Calu3 (cell line): ENCODE data around the gene C1orf21. TPM values are rescaled to one million over a fixed set of nuclear protein-coding genes. Genes with fewer than 3 reads are reported as not detected.

Source experiments
- BruUV-seq: library from RNA; stranded (reverse); fragments of 400-500 nt; replicated peaks from 2 replicates; lab custom pipeline; 2021; lab: Mats Ljungman, UMichigan
- CTCF ChIA-PET: fragments of 300-600 bp; sonication (Branson Sonifier 250); formaldehyde crosslinking; loops from one replicate; lab custom pipeline; 2022; ENCODE audit warnings: antibody characterized with exemption; lab: Charles Lee
- DNase-seq: peaks from one replicate; pipeline ENCODE4 v3.0.0; 2022
- H3K27ac Mint-ChIP-seq: one replicate; pipeline ENCODE4 v1.8.0; 2022; ENCODE audit warnings: mixed read lengths; ENCODE audit not compliant: unreplicated experiment
- H3K27me3 Mint-ChIP-seq: one replicate; pipeline ENCODE4 v1.8.0; 2022; ENCODE audit warnings: mixed read lengths; ENCODE audit not compliant: unreplicated experiment
- H3K36me3 Mint-ChIP-seq: one replicate; pipeline ENCODE4 v1.8.0; 2022; ENCODE audit warnings: mild to moderate bottlenecking, moderate library complexity, mixed read lengths; ENCODE audit not compliant: insufficient read depth, unreplicated experiment
- H3K4me1 Mint-ChIP-seq: one replicate; pipeline ENCODE4 v1.8.0; 2022; ENCODE audit warnings: mild to moderate bottlenecking, low read depth, mixed read lengths; ENCODE audit not compliant: unreplicated experiment
- H3K4me3 Mint-ChIP-seq: one replicate; pipeline ENCODE4 v1.8.0; 2022; ENCODE audit warnings: mild to moderate bottlenecking, low read depth, moderate library complexity, mixed read lengths; ENCODE audit not compliant: unreplicated experiment
- H3K9me3 Mint-ChIP-seq: one replicate; pipeline ENCODE4 v1.8.0; 2022; ENCODE audit warnings: low read depth, mixed read lengths; ENCODE audit not compliant: unreplicated experiment
- CTCF ChIP-seq: fragments of 200-600 bp; IDR thresholded peaks from one replicate; pipeline ENCODE4 v1.8.0; 2022; ENCODE audit warnings: antibody characterized with exemption; ENCODE audit not compliant: unreplicated experiment
- intact Hi-C: fragments of 100-400 bp; cut with micrococcal nuclease; formaldehyde crosslinking; loops from one replicate; pipeline ENCODE4 v1.10.0; 2022; ENCODE audit not compliant: unreplicated experiment
- total RNA-seq: library from RNA; stranded (reverse); gene quantifications from 2 replicates; pipeline ENCODE4 v1.2.3, GENCODE V29; 2022

C1orf21 gene
- total RNA-seq, 1 experiment from 2014 or later = 20.6 TPM

- H3K4me3 Mint-ChIP-seq = no peak overlapping the region
- CTCF ChIA-PET = no interaction called here
- H3K36me3 Mint-ChIP-seq = no peaks in the 10 kb centered on the region
- H3K27me3 Mint-ChIP-seq = no peaks in the 10 kb centered on the region
- no TSS peak for BruUV-seq
- no peak overlapping the region for H3K27ac Mint-ChIP-seq
- H3K4me1 Mint-ChIP-seq = peaks cover 9% of the 10 kb centered on the region
- DNase-seq = no peak
- intact Hi-C loops = no loop called here
- no peaks in the 10 kb centered on the region for H3K9me3 Mint-ChIP-seq
- TF ChIP-seq CTCF = no peak
Measured at GRCh38 chr1:184646824-184647223, 260.0 kb downstream of the C1orf21 start.

GRCh38 chr1:184647471-184647870 lies 260.6 kb downstream of the C1orf21 start:
- Mint-ChIP-seq H3K36me3 (no peaks in the 10 kb centered on the region), H3K27me3 (no peaks in the 10 kb centered on the region), H3K4me1 (peaks cover 7% of the 10 kb centered on the region), H3K9me3 (no peaks in the 10 kb centered on the region), H3K4me3 (no peak overlapping the region), H3K27ac (no peak overlapping the region)
- no peak for TF ChIP-seq CTCF
- no peak for DNase-seq
- no TSS peak for BruUV-seq
- CTCF ChIA-PET = no interaction called here
- intact Hi-C loops = no loop called here

GRCh38 chr1:184648160-184648855 lies 261.5 kb downstream of the C1orf21 start:
- H3K4me3 Mint-ChIP-seq = no peak overlapping the region
- intact Hi-C loops = no loop called here
- no TSS peak for BruUV-seq
- no peak for TF ChIP-seq CTCF
- no peaks in the 10 kb centered on the region for H3K4me1 Mint-ChIP-seq
- no peak overlapping the region for H3K27ac Mint-ChIP-seq
- no peak for DNase-seq
- H3K36me3 Mint-ChIP-seq = no peaks in the 10 kb centered on the region
- no peaks in the 10 kb centered on the region for H3K27me3 Mint-ChIP-seq
- H3K9me3 Mint-ChIP-seq = no peaks in the 10 kb centered on the region
- CTCF ChIA-PET = no interaction called here

GRCh38 chr1:184648856-184649201 lies 262.0 kb downstream of the C1orf21 start:
- Mint-ChIP-seq H3K36me3 (no peaks in the 10 kb centered on the region), H3K27ac (no peak overlapping the region), H3K27me3 (no peaks in the 10 kb centered on the region), H3K4me1 (no peaks in the 10 kb centered on the region), H3K4me3 (no peak overlapping the region), H3K9me3 (no peaks in the 10 kb centered on the region)
- CTCF ChIA-PET = no interaction called here
- intact Hi-C loops = no loop called here
- BruUV-seq = no TSS peak
- no peak for DNase-seq
- TF ChIP-seq CTCF = no peak
